IMR-90 (cell line): ENCODE data around the gene AGBL3.

Experiments used
- BHLHE40 ChIP-seq: fragments of 150-350 bp; IDR thresholded peaks from 2 replicates; pipeline ENCODE4 v1.6.1; 2016; ENCODE audit warnings: mild to moderate bottlenecking, low read depth, low read length
- CEBPB ChIP-seq: IDR thresholded peaks from 2 replicates; pipeline ENCODE4 v1.6.1; 2012; ENCODE audit warnings: low read depth, low read length, improper control_type of control experiment
- FOS ChIP-seq: fragments of 150-350 bp; IDR thresholded peaks from 2 replicates; pipeline ENCODE4 v1.6.1; 2016; ENCODE audit warnings: low read depth, low read length
- NFE2L2 ChIP-seq: fragments of 150-350 bp; IDR thresholded peaks from 2 replicates; pipeline ENCODE4 v1.6.1; 2016; ENCODE audit warnings: low read depth, mild to moderate bottlenecking, low read length
- POLR2A ChIP-seq: IDR thresholded peaks from 2 replicates; pipeline ENCODE4 v1.6.1; 2012; ENCODE audit warnings: mild to moderate bottlenecking, low read depth, low read length
- RAD21 ChIP-seq: IDR thresholded peaks from 2 replicates; pipeline ENCODE4 v1.6.1; 2012; ENCODE audit warnings: low read length, improper control_type of control experiment
- TF ChIP-seq, protein P1 (sequence below): conservative IDR thresholded peaks from 2 replicates; pipeline ENCODE4 v1.5.1; 2012; ENCODE audit warnings: mild to moderate bottlenecking, low read depth, low read length, improper control_type of control experiment
- TF ChIP-seq, protein P2 (sequence below): fragments of 150-350 bp; IDR thresholded peaks from 2 replicates; pipeline ENCODE4 v1.6.1; 2016; ENCODE audit warnings: low read depth, mild to moderate bottlenecking, low read length, moderate library complexity, borderline replicate concordance
- TF ChIP-seq, protein P3 (sequence below): fragments of 150-350 bp; IDR thresholded peaks from 2 replicates; pipeline ENCODE4 v1.6.1; 2017; ENCODE audit warnings: mild to moderate bottlenecking, antibody characterized with exemption, low read length, low read depth

DNA sequence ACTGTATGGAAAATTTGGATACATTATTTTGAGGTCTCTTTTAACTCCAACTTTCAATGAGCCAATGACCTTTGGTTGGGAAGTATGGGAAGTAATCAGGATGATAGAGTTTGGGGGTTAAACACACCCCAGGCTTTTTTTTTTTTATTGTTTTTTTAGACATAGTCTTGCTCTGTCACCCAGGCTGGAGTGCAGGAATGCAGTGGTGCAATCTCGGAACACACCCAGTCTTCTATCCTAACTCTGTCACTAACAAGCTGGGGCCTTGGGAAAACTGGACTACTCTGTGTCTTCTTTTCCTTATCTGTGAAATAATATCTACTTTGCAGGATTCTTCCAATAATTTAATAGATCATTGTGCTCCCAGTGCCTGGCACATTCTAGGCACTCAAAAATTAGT is 37.6 kb upstream of the AGBL3 start:
- TF ChIP-seq, protein P1, sequence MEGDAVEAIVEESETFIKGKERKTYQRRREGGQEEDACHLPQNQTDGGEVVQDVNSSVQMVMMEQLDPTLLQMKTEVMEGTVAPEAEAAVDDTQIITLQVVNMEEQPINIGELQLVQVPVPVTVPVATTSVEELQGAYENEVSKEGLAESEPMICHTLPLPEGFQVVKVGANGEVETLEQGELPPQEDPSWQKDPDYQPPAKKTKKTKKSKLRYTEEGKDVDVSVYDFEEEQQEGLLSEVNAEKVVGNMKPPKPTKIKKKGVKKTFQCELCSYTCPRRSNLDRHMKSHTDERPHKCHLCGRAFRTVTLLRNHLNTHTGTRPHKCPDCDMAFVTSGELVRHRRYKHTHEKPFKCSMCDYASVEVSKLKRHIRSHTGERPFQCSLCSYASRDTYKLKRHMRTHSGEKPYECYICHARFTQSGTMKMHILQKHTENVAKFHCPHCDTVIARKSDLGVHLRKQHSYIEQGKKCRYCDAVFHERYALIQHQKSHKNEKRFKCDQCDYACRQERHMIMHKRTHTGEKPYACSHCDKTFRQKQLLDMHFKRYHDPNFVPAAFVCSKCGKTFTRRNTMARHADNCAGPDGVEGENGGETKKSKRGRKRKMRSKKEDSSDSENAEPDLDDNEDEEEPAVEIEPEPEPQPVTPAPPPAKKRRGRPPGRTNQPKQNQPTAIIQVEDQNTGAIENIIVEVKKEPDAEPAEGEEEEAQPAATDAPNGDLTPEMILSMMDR = no peak
- TF ChIP-seq, protein P2, sequence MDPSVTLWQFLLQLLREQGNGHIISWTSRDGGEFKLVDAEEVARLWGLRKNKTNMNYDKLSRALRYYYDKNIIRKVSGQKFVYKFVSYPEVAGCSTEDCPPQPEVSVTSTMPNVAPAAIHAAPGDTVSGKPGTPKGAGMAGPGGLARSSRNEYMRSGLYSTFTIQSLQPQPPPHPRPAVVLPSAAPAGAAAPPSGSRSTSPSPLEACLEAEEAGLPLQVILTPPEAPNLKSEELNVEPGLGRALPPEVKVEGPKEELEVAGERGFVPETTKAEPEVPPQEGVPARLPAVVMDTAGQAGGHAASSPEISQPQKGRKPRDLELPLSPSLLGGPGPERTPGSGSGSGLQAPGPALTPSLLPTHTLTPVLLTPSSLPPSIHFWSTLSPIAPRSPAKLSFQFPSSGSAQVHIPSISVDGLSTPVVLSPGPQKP = no peak
- TF ChIP-seq POLR2A (no peak), RAD21 (no peak), FOS (no peak), NFE2L2 (no peak), CEBPB (peak; percentile 70), BHLHE40 (no peak)
- TF ChIP-seq, protein P3, sequence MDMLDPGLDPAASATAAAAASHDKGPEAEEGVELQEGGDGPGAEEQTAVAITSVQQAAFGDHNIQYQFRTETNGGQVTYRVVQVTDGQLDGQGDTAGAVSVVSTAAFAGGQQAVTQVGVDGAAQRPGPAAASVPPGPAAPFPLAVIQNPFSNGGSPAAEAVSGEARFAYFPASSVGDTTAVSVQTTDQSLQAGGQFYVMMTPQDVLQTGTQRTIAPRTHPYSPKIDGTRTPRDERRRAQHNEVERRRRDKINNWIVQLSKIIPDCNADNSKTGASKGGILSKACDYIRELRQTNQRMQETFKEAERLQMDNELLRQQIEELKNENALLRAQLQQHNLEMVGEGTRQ = no peak
